SK-N-SH (cell line): ENCODE results near the gene THBS3. TPM values are rescaled to one million over a fixed set of nuclear protein-coding genes. Genes with fewer than 3 reads are reported as not detected.
"Not testable (repeated sequence)": the region's sequence is repeated elsewhere in the genome, so short reads cannot be mapped to it uniquely, and the experiment has no call there.

Source experiments
- CTCF ChIA-PET: fragments of 300-600, 350-600 bp; formaldehyde crosslinking; extraction: SDS; loops from one replicate; lab custom pipeline; 2021; lab: Yijun Ruan, JAX
- POLR2A ChIA-PET: fragments of 350-600 bp; sonication (Branson Sonifier 250); formaldehyde crosslinking; extraction: SDS; loops from one replicate; lab custom pipeline; 2020; ENCODE audit warnings: antibody characterized with exemption, inconsistent platforms; lab: Yijun Ruan, JAX
- DNase-seq: peaks from one replicate; pipeline ENCODE4 v3.0.0; 2012
- H2AFZ ChIP-seq: fragments of 200-600 bp; sonication (generic); 2 replicates; pipeline ENCODE4 v1.8.1; 2016; ENCODE audit warnings: antibody characterized with exemption, mild to moderate bottlenecking, low read depth
- H3F3A ChIP-seq: fragments of 200-600 bp; sonication (generic); replicated peaks from 2 replicates; pipeline ENCODE3; 2016; ENCODE audit warnings: antibody characterized with exemption, mild to moderate bottlenecking; ENCODE audit not compliant: insufficient read depth
- H3K27ac ChIP-seq, 2 experiments: fragments of 200-500 bp in 1 of 2; fragments of 200-600 bp in 1 of 2; sonication (Bioruptor generic) in 1 of 2; sonication (generic), shearing (Covaris generic) in 1 of 2; 2 replicates each; pipeline versions ENCODE4 v1.5.1 to v1.6.1; 2014 to 2016; ENCODE audit warnings: low read depth in 2 of 2, inconsistent platforms in 1 of 2, low read length in 1 of 2, mild to moderate bottlenecking in 1 of 2, mixed read lengths in 1 of 2
- H3K27me3 ChIP-seq: fragments of 200-600 bp; sonication (generic), shearing (Covaris generic); 2 replicates; pipeline ENCODE4 v1.6.1; 2016; ENCODE audit warnings: mixed run types; ENCODE audit not compliant: insufficient read depth
- H3K36me3 ChIP-seq, 2 experiments: fragments of 200-500 bp in 1 of 2; fragments of 200-600 bp in 1 of 2; sonication (Bioruptor generic) in 1 of 2; sonication (generic) in 1 of 2; replicated peaks in 1 of 2; 2 replicates each; pipeline versions ENCODE3 to v1.5.1; 2014 to 2016; ENCODE audit warnings: low read length in 1 of 2, mild to moderate bottlenecking in 1 of 2; ENCODE audit not compliant: insufficient read depth in 2 of 2, control insufficient read depth in 1 of 2
- H3K4me1 ChIP-seq, 2 experiments: fragments of 200-500 bp in 1 of 2; fragments of 200-600 bp in 1 of 2; sonication (Bioruptor generic) in 1 of 2; sonication (generic), shearing (Covaris generic) in 1 of 2; 2 replicates each; pipeline versions ENCODE4 v1.5.1 to v1.6.1; 2014 to 2016; ENCODE audit warnings: low read depth in 1 of 2, low read length in 1 of 2, mixed run types in 1 of 2; ENCODE audit not compliant: insufficient read depth in 2 of 2, control insufficient read depth in 1 of 2
- H3K4me2 ChIP-seq: fragments of 200-600 bp; sonication (generic), shearing (Covaris generic); 2 replicates; pipeline ENCODE4 v1.6.1; 2017; ENCODE audit warnings: mixed run types
- H3K4me3 ChIP-seq, 2 experiments: fragments of 200-500 bp in 1 of 2; fragments of 200-600 bp in 1 of 2; sonication (Bioruptor generic) in 1 of 2; sonication (generic), shearing (Covaris generic) in 1 of 2; 2 replicates each; pipeline versions ENCODE4 v1.5.1 to v1.8.1; 2014 to 2016; ENCODE audit warnings: low read depth in 2 of 2, inconsistent platforms in 1 of 2, low read length in 1 of 2, mild to moderate bottlenecking in 1 of 2, mixed read lengths in 1 of 2, moderate library complexity in 1 of 2
- H3K79me2 ChIP-seq: fragments of 200-600 bp; sonication (generic); 2 replicates; pipeline ENCODE4 v1.8.1; 2017; ENCODE audit warnings: mild to moderate bottlenecking; ENCODE audit not compliant: insufficient read depth
- H3K9ac ChIP-seq: fragments of 200-600 bp; sonication (generic); 2 replicates; pipeline ENCODE4 v1.6.1; 2017; ENCODE audit warnings: mixed run types
- H3K9me2 ChIP-seq: fragments of 200-600 bp; sonication (generic); 2 replicates; pipeline ENCODE4 v1.6.1; 2017; ENCODE audit warnings: mixed run types
- H3K9me3 ChIP-seq: fragments of 200-600 bp; sonication (generic); 2 replicates; pipeline ENCODE4 v1.6.1; 2017; ENCODE audit warnings: mixed run types, mild to moderate bottlenecking, moderate library complexity
- H4K20me1 ChIP-seq: fragments of 200-600 bp; sonication (generic); 2 replicates; pipeline ENCODE4 v1.6.1; 2017; ENCODE audit warnings: mild to moderate bottlenecking, mixed run types; ENCODE audit not compliant: insufficient read depth
- CTCF ChIP-seq: fragments of 200-600 bp; sonication (generic); IDR thresholded peaks from 2 replicates; pipeline ENCODE4 v1.6.1; 2017; ENCODE audit warnings: antibody characterized with exemption, mild to moderate bottlenecking, moderate library complexity
- EP300 ChIP-seq, 2 experiments: IDR thresholded peaks; 2 replicates each; pipeline versions ENCODE4 v1.4.0 to v1.6.1; 2012; ENCODE audit warnings: borderline replicate concordance in 1 of 2, low read depth in 1 of 2, low read length in 1 of 2
- FOSL2 ChIP-seq: IDR thresholded peaks from 2 replicates; pipeline ENCODE4 v1.4.0; 2012; ENCODE audit warnings: low read depth, mild to moderate bottlenecking, moderate library complexity, borderline replicate concordance
- FOXM1 ChIP-seq: IDR thresholded peaks from 2 replicates; pipeline ENCODE4 v1.4.0; 2012; ENCODE audit warnings: low read depth, mild to moderate bottlenecking
- JUND ChIP-seq: IDR thresholded peaks from 2 replicates; pipeline ENCODE4 v1.4.0; 2012
- MXI1 ChIP-seq: IDR thresholded peaks from 2 replicates; pipeline ENCODE4 v1.6.1; 2012; ENCODE audit warnings: mild to moderate bottlenecking, low read depth, low read length, improper control_type of control experiment
- NFIC ChIP-seq: IDR thresholded peaks from 2 replicates; pipeline ENCODE4 v1.4.0; 2012; ENCODE audit warnings: borderline replicate concordance
- SIN3A ChIP-seq: IDR thresholded peaks from 2 replicates; pipeline ENCODE4 v1.6.1; 2012; ENCODE audit warnings: low read depth, mild to moderate bottlenecking, low read length, moderate library complexity, borderline replicate concordance
- TAF1 ChIP-seq: IDR thresholded peaks from 2 replicates; pipeline ENCODE4 v1.6.1; 2012; ENCODE audit warnings: low read depth, mild to moderate bottlenecking, low read length, moderate library complexity, borderline replicate concordance
- TEAD4 ChIP-seq: IDR thresholded peaks from 2 replicates; pipeline ENCODE4 v1.4.0; 2012; ENCODE audit warnings: mild to moderate bottlenecking, borderline replicate concordance; ENCODE audit not compliant: insufficient read depth
- USF2 ChIP-seq: fragments of 150-350 bp; IDR thresholded peaks from 2 replicates; pipeline ENCODE4 v1.6.1; 2017; ENCODE audit warnings: antibody characterized with exemption, low read length, low read depth, borderline replicate concordance
- WGBS: methylation state at CpG from one replicate; pipeline ENCODE4 v1.1.6; 2017; ENCODE audit warnings: low lambda C conversion rate; 5-methylcytosine and 5-hydroxymethylcytosine counted together
- polyA plus RNA-seq, 3 experiments: library from polyadenylated mRNA; depleted of rRNA; stranded (reverse); fragments of >200 nt; gene quantifications; 2 replicates each; pipeline ENCODE4 v1.2.3, GENCODE V29; 2012
- small RNA-seq, 7 experiments: library from RNA; depleted of rRNA; stranded (forward); fragments of <200 nt; gene quantifications; one replicate each; pipeline ENCODE3, GENCODE V24; 2012

THBS3 gene
- polyA plus RNA-seq, 1 of the 3 experiments (the other 2 are of a cell fraction), result 124 TPM

- Histone ChIP-seq H3K36me3 (no peaks in the 10 kb centered on the region), H3K27ac (no peak overlapping the region), H3K27me3 (no peaks in the 10 kb centered on the region), H3K79me2 (no peaks in the 10 kb centered on the region), H2AFZ (no peak overlapping the region), H3F3A (no peaks in the 10 kb centered on the region), H4K20me1 (no peaks in the 10 kb centered on the region), H3K4me1 (no peaks in the 10 kb centered on the region), H3K4me2 (no peak overlapping the region), H3K4me3 (no peak overlapping the region), H3K9me3 (no peaks in the 10 kb centered on the region), H3K9me2 (no peaks in the 10 kb centered on the region), H3K9ac (no peak overlapping the region)
- WGBS, result 26% methylated on average over 1 of the region's 1 CpG
- DNase-seq, result no peak
- POLR2A ChIA-PET, result no interaction called here
- CTCF ChIA-PET, result interaction anchor here (0.7 to 1.4 kb wide), 3 partner anchors 9 to 72 kb away, joined by 3 read pairs; no protein-coding TSS in a partner anchor
- TF ChIP-seq USF2, result no peak
- no peak for TF ChIP-seq EP300 (IDR thresholded peaks at IDR 0.05; ENCODE audit: borderline replicate concordance in 1 of 2, low read depth in 1 of 2, low read length in 1 of 2)
- no peak for TF ChIP-seq FOSL2
- no peak for TF ChIP-seq TEAD4
- TF ChIP-seq FOXM1, result no peak
- no peak for TF ChIP-seq TAF1
- no peak for TF ChIP-seq CTCF
- no peak for TF ChIP-seq JUND
- TF ChIP-seq NFIC, result no peak
- no peak for TF ChIP-seq SIN3A
- TF ChIP-seq MXI1, result no peak
Observed at GRCh38 chr1:155158991-155159390, 48.7 kb downstream of the THBS3 start.

- not testable (repeated sequence) for H2AFZ ChIP-seq, H3K9me3 ChIP-seq, H3K9me2 ChIP-seq, H3K4me1 ChIP-seq, H3F3A ChIP-seq, H3K4me3 ChIP-seq, H3K27ac ChIP-seq, H3K9ac ChIP-seq, H3K79me2 ChIP-seq, H3K27me3 ChIP-seq, DNase-seq, H3K4me2 ChIP-seq, H4K20me1 ChIP-seq, H3K36me3 ChIP-seq
- ChIA-PET CTCF (interaction anchor here (1.6 to 3.5 kb wide), 2 partner anchors 11 to 65 kb away, joined by 4 to 31 read pairs; no protein-coding TSS in a partner anchor), POLR2A (interaction anchor here (0.7 kb wide), 1 partner anchor 25 kb away, joined by 3 read pairs; no protein-coding TSS in a partner anchor)
- 21% methylated on average over 3 of the region's 3 CpGs for WGBS
Observed at GRCh38 chr1:155155996-155156643, 51.6 kb downstream of the THBS3 start.

Small RNA genes lying within 50 kb of the gene (small RNA-seq; reads per million reads assigned to genes)
- 0 reads per million in 7 experiments for gene HMGN2P18

Other genes with a start within 250 kb of the THBS3 start
- 23.3 and 28.2 TPM in 2 replicates for gene PYGO2, start 246.1 kb downstream of the THBS3 start, polyA plus RNA-seq (2012; rRNA removed)
- 338 and 395 TPM in 2 replicates for gene SHC1, start 237.2 kb downstream of the THBS3 start, polyA plus RNA-seq (2012; rRNA removed)
- gene CKS1B, start 233.2 kb downstream of the THBS3 start, polyA plus RNA-seq (2012; rRNA removed), result 256 and 308 TPM in 2 replicates
- gene FLAD1, start 224.6 kb downstream of the THBS3 start, polyA plus RNA-seq (2012; rRNA removed), result 50.8 and 56.2 TPM in 2 replicates
- 0.26 TPM in 1 of 2 replicates, not detected in the other for gene LENEP, start 214.3 kb downstream of the THBS3 start, polyA plus RNA-seq (2012; rRNA removed)
- 15.7 and 22.1 TPM in 2 replicates for gene ZBTB7B, start 205.1 kb downstream of the THBS3 start, polyA plus RNA-seq (2012; rRNA removed)
- 0.76 and 1.1 TPM in 2 replicates for gene DCST2, start 174.1 kb downstream of the THBS3 start, polyA plus RNA-seq (2012; rRNA removed)
- gene DCST1, start 174.1 kb downstream of the THBS3 start, polyA plus RNA-seq (2012; rRNA removed), result not detected in 2 replicates
- gene ADAM15, start 156.6 kb downstream of the THBS3 start, polyA plus RNA-seq (2012; rRNA removed), result 60.1 and 64.1 TPM in 2 replicates
- gene EFNA4, start 144.2 kb downstream of the THBS3 start, polyA plus RNA-seq (2012; rRNA removed), result 15.9 and 17.7 TPM in 2 replicates
- 5.5 and 6.0 TPM in 2 replicates for gene EFNA3, start 129.1 kb downstream of the THBS3 start, polyA plus RNA-seq (2012; rRNA removed)
- 14.4 and 15.3 TPM in 2 replicates for gene EFNA1, start 80.0 kb downstream of the THBS3 start, polyA plus RNA-seq (2012; rRNA removed)
- gene SLC50A1, start 72.0 kb downstream of the THBS3 start, polyA plus RNA-seq (2012; rRNA removed), result 58.4 and 71.1 TPM in 2 replicates
- gene DPM3, start 67.4 kb downstream of the THBS3 start, polyA plus RNA-seq (2012; rRNA removed), result 307 and 317 TPM in 2 replicates
- gene KRTCAP2, start 34.6 kb downstream of the THBS3 start, polyA plus RNA-seq (2012; rRNA removed), result 203 and 238 TPM in 2 replicates
- gene TRIM46, start 34.0 kb downstream of the THBS3 start, polyA plus RNA-seq (2012; rRNA removed), result 12.3 and 12.7 TPM in 2 replicates
- gene MTX1, start 798 bp upstream of the THBS3 start, polyA plus RNA-seq (2012; rRNA removed), result 79.1 TPM in 2 replicates
- gene ENTREP3, start 47.6 kb upstream of the THBS3 start, polyA plus RNA-seq (2012; rRNA removed), result 20.0 and 30.6 TPM in 2 replicates
- 193 and 225 TPM in 2 replicates for gene SCAMP3, start 54.5 kb upstream of the THBS3 start, polyA plus RNA-seq (2012; rRNA removed)
- 76.7 and 81.8 TPM in 2 replicates for gene CLK2, start 65.6 kb upstream of the THBS3 start, polyA plus RNA-seq (2012; rRNA removed)
- 9.7 and 10.1 TPM in 2 replicates for gene HCN3, start 69.6 kb upstream of the THBS3 start, polyA plus RNA-seq (2012; rRNA removed)
- gene PKLR, start 93.5 kb upstream of the THBS3 start, polyA plus RNA-seq (2012; rRNA removed), result 0.03 TPM in 1 of 2 replicates, not detected in the other
- 126 and 142 TPM in 2 replicates for gene FDPS, start 101.0 kb upstream of the THBS3 start, polyA plus RNA-seq (2012; rRNA removed)
- gene RUSC1, start 113.0 kb upstream of the THBS3 start, polyA plus RNA-seq (2012; rRNA removed), result 43.1 and 49.9 TPM in 2 replicates